PC-3 (cell line): ENCODE results near the gene AARS1. TPM values are rescaled to one million over a fixed set of nuclear protein-coding genes. Genes with fewer than 3 reads are reported as not detected.
"Not testable (repeated sequence)": the region's sequence is repeated elsewhere in the genome, so short reads cannot be mapped to it uniquely, and the experiment has no call there.

Source experiments
- ATAC-seq: fragments of 200-7000 bp; cut with Tn5 transposase; 2 replicates; pipeline ENCODE4 v1.9.1; 2020; ENCODE audit warnings: mild to moderate bottlenecking, moderate library complexity
- BruUV-seq: library from RNA; stranded (reverse); fragments of 400-500 nt; replicated peaks from 2 replicates; lab custom pipeline; 2021; lab: Mats Ljungman, UMichigan
- CTCF ChIA-PET: fragments of 300-600 bp; sonication (Branson Sonifier 250); formaldehyde crosslinking; loops from one replicate; lab custom pipeline; 2022; ENCODE audit warnings: antibody characterized with exemption; lab: Charles Lee
- POLR2A ChIA-PET: fragments of 300-600 bp; sonication (Branson Sonifier 250); formaldehyde crosslinking; loops from one replicate; lab custom pipeline; 2022; ENCODE audit warnings: antibody characterized with exemption; ENCODE audit not compliant: unreplicated experiment; lab: Charles Lee
- DNase-seq: peaks from one replicate; pipeline ENCODE4 v3.0.0-alpha.2; 2015
- H2AFZ ChIP-seq: fragments of 300-600 bp; sonication (generic); 2 replicates; pipeline ENCODE4 v1.6.0; 2016; ENCODE audit warnings: antibody characterized with exemption, low read length
- H3F3A ChIP-seq: fragments of 300-600 bp; sonication (generic); one replicate; pipeline ENCODE4 v1.6.0; 2017; ENCODE audit warnings: antibody characterized with exemption, low read length, control low read depth, mild to moderate bottlenecking; ENCODE audit not compliant: unreplicated experiment
- H3K27ac ChIP-seq: fragments of 300-600 bp; sonication (generic); 2 replicates; pipeline ENCODE4 v1.5.1; 2016; ENCODE audit warnings: mild to moderate bottlenecking, low read length
- H3K27me3 ChIP-seq: fragments of 300-600 bp; sonication (generic); 2 replicates; pipeline ENCODE4 v1.6.1; 2016; ENCODE audit warnings: low read length, mixed read lengths
- H3K36me3 ChIP-seq: fragments of 300-600 bp; sonication (generic); 2 replicates; pipeline ENCODE4 v1.6.1; 2016; ENCODE audit warnings: low read depth, mixed run types, low read length, mixed read lengths
- H3K4me1 ChIP-seq: fragments of 300-600 bp; sonication (generic); 2 replicates; pipeline ENCODE4 v1.5.1; 2016; ENCODE audit warnings: low read length; ENCODE audit not compliant: insufficient read depth
- H3K4me2 ChIP-seq: fragments of 300-600 bp; sonication (generic); 2 replicates; pipeline ENCODE4 v1.6.0; 2016; ENCODE audit warnings: low read length
- H3K4me3 ChIP-seq: fragments of 300-600 bp; sonication (generic); 2 replicates; pipeline ENCODE4 v1.5.1; 2016; ENCODE audit warnings: mild to moderate bottlenecking, low read length, mixed read lengths
- H3K79me2 ChIP-seq: fragments of 300-600 bp; sonication (generic); 2 replicates; pipeline ENCODE4 v1.6.1; 2017; ENCODE audit warnings: low read length, mixed read lengths
- H3K9ac ChIP-seq: fragments of 300-600 bp; sonication (generic); 2 replicates; pipeline ENCODE4 v1.6.0; 2016; ENCODE audit warnings: mild to moderate bottlenecking, low read length
- H3K9me2 ChIP-seq: fragments of 300-600 bp; sonication (generic); replicated peaks from 2 replicates; pipeline ENCODE4 v1.6.1; 2016; ENCODE audit warnings: mixed run types, low read length, mixed read lengths
- H3K9me3 ChIP-seq: fragments of 300-600 bp; sonication (generic); 2 replicates; pipeline ENCODE4 v1.6.1; 2016; ENCODE audit warnings: low read length, mixed read lengths
- H4K20me1 ChIP-seq: fragments of 300-600 bp; sonication (generic); 2 replicates; pipeline ENCODE4 v1.6.1; 2016; ENCODE audit warnings: low read length, mixed read lengths
- EZH2 ChIP-seq: fragments of 300-600 bp; sonication (generic); IDR thresholded peaks from one replicate; pipeline ENCODE4 v1.6.1; 2017; ENCODE audit warnings: antibody characterized with exemption, mild to moderate bottlenecking, low read length; ENCODE audit not compliant: unreplicated experiment
- EZH2phosphoT487 ChIP-seq: fragments of 300-600 bp; sonication (generic); IDR thresholded peaks from 2 replicates; pipeline ENCODE4 v1.6.1; 2018; ENCODE audit warnings: mild to moderate bottlenecking, antibody characterized with exemption, low read length, borderline replicate concordance
- intact Hi-C: fragments of 100-400 bp; cut with micrococcal nuclease; formaldehyde crosslinking; loops from 2 replicates; pipeline ENCODE4 v1.9.0; 2023
- total RNA-seq: library from RNA; depleted of rRNA; stranded (reverse); fragments of >200 nt; gene quantifications from 2 replicates; pipeline ENCODE4 v1.2.3, GENCODE V29; 2014
- TF ChIP-seq, protein P1 (sequence below): fragments of 300-600 bp; sonication (generic); conservative IDR thresholded peaks from 2 replicates; pipeline ENCODE4 v1.5.1; 2017; ENCODE audit warnings: antibody characterized with exemption, low read depth, mild to moderate bottlenecking, low read length

Gene AARS1
- total RNA-seq, 1 experiment from 2014 or later, result 60.9 TPM

DNA sequence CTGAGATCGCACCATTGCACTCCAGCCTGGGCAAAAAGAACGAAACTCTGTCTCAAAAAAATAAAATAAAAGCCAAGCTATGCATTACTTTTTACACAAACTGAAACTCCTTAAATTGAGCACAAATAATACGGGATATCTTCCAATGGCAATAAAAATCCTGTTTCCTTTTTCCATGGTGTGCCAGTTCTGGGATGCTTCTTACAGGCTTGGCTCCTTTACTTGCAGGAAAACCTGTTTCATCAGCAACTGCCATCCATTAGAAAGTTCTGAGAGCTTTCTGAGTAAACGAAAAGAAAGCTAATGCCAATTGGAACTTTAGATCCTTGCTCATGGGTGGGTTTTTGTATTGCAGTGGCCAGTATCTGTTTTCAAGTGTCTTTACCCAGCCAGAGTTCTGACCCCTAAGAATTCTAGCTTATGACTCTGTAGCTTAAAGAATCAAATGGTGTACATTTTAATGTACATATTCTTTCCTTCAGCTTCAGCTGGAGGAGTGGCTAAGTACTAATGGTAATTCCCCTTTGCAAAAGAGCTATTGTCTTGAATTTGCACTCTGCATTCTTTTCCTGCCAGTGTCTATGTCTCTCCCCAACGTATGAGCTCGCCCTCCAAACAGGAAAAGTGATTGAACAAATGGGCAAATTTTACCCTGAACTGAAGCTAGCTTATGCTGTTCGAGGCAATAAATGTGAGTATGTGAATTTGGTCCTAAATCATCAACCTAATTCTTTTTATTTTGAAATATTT is 35.9 kb upstream of the AARS1 start:
- H4K20me1 ChIP-seq, result no peaks in the 10 kb centered on the region
- intact Hi-C loops, result no loop called here
- no peaks in the 10 kb centered on the region for H3K79me2 ChIP-seq
- ATAC-seq, result no peak
- DNase-seq, result no peak
- ChIA-PET CTCF (no interaction called here), POLR2A (no interaction called here)
- no peak overlapping the region for H3K4me3 ChIP-seq
- no peaks in the 10 kb centered on the region for H3K9me2 ChIP-seq
- TF ChIP-seq EZH2, result no peak
- TF ChIP-seq, protein P1, sequence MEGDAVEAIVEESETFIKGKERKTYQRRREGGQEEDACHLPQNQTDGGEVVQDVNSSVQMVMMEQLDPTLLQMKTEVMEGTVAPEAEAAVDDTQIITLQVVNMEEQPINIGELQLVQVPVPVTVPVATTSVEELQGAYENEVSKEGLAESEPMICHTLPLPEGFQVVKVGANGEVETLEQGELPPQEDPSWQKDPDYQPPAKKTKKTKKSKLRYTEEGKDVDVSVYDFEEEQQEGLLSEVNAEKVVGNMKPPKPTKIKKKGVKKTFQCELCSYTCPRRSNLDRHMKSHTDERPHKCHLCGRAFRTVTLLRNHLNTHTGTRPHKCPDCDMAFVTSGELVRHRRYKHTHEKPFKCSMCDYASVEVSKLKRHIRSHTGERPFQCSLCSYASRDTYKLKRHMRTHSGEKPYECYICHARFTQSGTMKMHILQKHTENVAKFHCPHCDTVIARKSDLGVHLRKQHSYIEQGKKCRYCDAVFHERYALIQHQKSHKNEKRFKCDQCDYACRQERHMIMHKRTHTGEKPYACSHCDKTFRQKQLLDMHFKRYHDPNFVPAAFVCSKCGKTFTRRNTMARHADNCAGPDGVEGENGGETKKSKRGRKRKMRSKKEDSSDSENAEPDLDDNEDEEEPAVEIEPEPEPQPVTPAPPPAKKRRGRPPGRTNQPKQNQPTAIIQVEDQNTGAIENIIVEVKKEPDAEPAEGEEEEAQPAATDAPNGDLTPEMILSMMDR, result no peak
- TF ChIP-seq EZH2phosphoT487, result no peak
- H3K9ac ChIP-seq, result no peak overlapping the region
- no TSS peak for BruUV-seq
- H3K27me3 ChIP-seq, result no peaks in the 10 kb centered on the region
- H3K36me3 ChIP-seq, result 0 out of 2 replicates have a peak, but pooled peaks cover 3% of the 10 kb centered on the region
- peaks cover 4% of the 10 kb centered on the region; the same call in 1 of the 2 replicates for H3K4me1 ChIP-seq
- H3K4me2 ChIP-seq, result no peak overlapping the region
- H3K9me3 ChIP-seq, result no peaks in the 10 kb centered on the region
- H3F3A ChIP-seq, result no peaks in the 10 kb centered on the region
- H2AFZ ChIP-seq, result no peak overlapping the region
- no peak overlapping the region for H3K27ac ChIP-seq

DNA sequence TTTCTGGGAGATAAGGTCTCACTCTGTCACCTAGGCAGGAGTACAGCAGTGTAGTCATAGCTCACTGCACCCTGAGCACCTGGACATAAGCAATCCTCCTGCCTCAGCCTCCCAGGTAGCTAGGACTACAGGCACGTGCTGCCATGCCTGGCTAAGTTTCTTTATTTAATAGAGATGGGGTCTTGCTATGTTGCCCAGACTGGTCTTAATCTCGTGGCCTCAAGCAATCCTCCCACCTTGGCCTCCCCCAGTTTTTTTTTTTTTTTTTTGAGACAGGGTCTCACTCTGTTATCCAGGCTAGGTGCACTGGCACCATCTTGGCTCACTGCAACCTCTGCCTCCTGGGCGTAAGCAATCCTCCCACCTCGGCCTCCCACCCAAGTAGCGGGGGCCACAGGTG is 30.8 kb upstream of the AARS1 start:
- H3K4me3 ChIP-seq, result no peak overlapping the region
- no peaks in the 10 kb centered on the region for H3K27me3 ChIP-seq
- no peak overlapping the region for H3K9ac ChIP-seq
- DNase-seq (no peak), ATAC-seq (no peak)
- no peaks in the 10 kb centered on the region for H3K9me3 ChIP-seq
- H3F3A ChIP-seq, result no peaks in the 10 kb centered on the region
- H3K4me2 ChIP-seq, result no peak overlapping the region
- no peak overlapping the region for H2AFZ ChIP-seq
- H3K36me3 ChIP-seq, result no peaks in the 10 kb centered on the region
- H3K9me2 ChIP-seq, result no peaks in the 10 kb centered on the region
- ChIA-PET CTCF (interaction anchor here (0.6 kb wide), 1 partner anchor 32 kb away, joined by 7 read pairs; no protein-coding TSS in a partner anchor), POLR2A (no interaction called here)
- no TSS peak for BruUV-seq
- H3K4me1 ChIP-seq, result peaks cover 4% of the 10 kb centered on the region; the same call in 1 of the 2 replicates
- no peaks in the 10 kb centered on the region for H4K20me1 ChIP-seq
- intact Hi-C loops, result no loop called here
- H3K79me2 ChIP-seq, result no peaks in the 10 kb centered on the region
- H3K27ac ChIP-seq, result no peak overlapping the region
- TF ChIP-seq EZH2 (no peak), EZH2phosphoT487 (no peak)
- TF ChIP-seq, protein P1, result no peak

DNA sequence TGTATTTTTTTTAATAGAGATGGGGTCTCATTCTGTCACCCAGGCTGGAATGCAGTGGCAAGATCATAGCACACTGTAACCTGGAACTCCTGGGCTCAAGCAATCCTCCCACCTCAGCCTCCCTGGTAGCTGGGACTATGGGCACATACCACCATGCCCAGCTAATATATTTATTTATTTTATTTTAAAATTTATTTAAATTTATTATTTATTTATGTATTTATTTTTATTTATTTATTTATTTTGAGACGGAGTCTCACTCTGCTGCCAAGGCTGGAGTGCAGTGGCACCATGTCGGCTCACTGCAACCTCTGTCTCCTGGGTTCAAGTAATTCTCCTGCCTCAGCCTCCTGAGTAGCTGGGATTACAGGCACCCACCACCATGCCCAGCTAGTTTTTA is 18.4 kb upstream of the AARS1 start:
- H4K20me1 ChIP-seq, ATAC-seq, H2AFZ ChIP-seq, H3K4me3 ChIP-seq, H3F3A ChIP-seq, H3K27ac ChIP-seq, POLR2A ChIA-PET, BruUV-seq, DNase-seq, CTCF ChIA-PET, H3K4me2 ChIP-seq, H3K36me3 ChIP-seq, H3K9me3 ChIP-seq, H3K9ac ChIP-seq, H3K27me3 ChIP-seq, H3K9me2 ChIP-seq, intact Hi-C loops: not testable (repeated sequence)
- Histone ChIP-seq H3K4me1 (peaks cover 14% of the 10 kb centered on the region), H3K79me2 (peaks cover 21% of the 10 kb centered on the region; the same call in 1 of the 2 replicates)
